ENCODE data around the gene PCDHA3. TPM values are rescaled to one million over a fixed set of nuclear protein-coding genes. Genes with fewer than 3 reads are reported as not detected.

Gene PCDHA3
- total RNA-seq, 1 experiment from 2014 or later: not detected

GRCh38 chr5:140823475-140823874, 22.6 kb downstream of the PCDHA3 start:
- Mint-ChIP-seq H3K9me3 (peaks cover 5 to 17% of the 10 kb centered on the region in 2 experiments), H3K4me1 (peaks cover 0 to 4% of the 10 kb centered on the region in 2 experiments; a peak in 2 of 4 replicates), H3K27ac (no peak overlapping the region), H3K4me3 (no peak overlapping the region), H3K27me3 (ENCODE audit: low read depth) (no peaks in the 10 kb centered on the region), H3K36me3 (ENCODE audit: insufficient read depth in 1 of 3, low read depth in 3 of 3) (peaks cover 10 to 21% (median 19%) of the 10 kb centered on the region in 3 experiments)
- Histone ChIP-seq H2BK20ac (ENCODE audit: low read depth, low read length, poor library complexity, severe bottlenecking) (no peak overlapping the region), H4K5ac (ENCODE audit: insufficient read length, low read depth, low read length) (no peak overlapping the region), H3K79me1 (ENCODE audit: insufficient read depth, low read depth, low read length, poor library complexity, severe bottlenecking) (no peaks in the 10 kb centered on the region), H3K23me2 (ENCODE audit: insufficient read length, low read depth, low read length, poor library complexity, severe bottlenecking) (peaks cover 3% of the 10 kb centered on the region), H3K27ac (ENCODE audit: insufficient read length, low read depth, low read length) (no peak overlapping the region), H2BK12ac (ENCODE audit: insufficient read length, low read depth, low read length) (no peak overlapping the region), H3K27me3 (ENCODE audit: insufficient read depth, low read length) (no peaks in the 10 kb centered on the region), H2BK15ac (ENCODE audit: low read depth, low read length) (no peak overlapping the region), H4K91ac (ENCODE audit: insufficient read length, low read depth, low read length) (no peak overlapping the region), H3K4ac (ENCODE audit: low read depth, low read length) (no peak overlapping the region), H2AFZ (ENCODE audit: low read length) (no peak overlapping the region), H3K9ac (ENCODE audit: extremely low read depth, insufficient read length, low read length) (no peak overlapping the region), H3K56ac (ENCODE audit: insufficient read length, low read depth, low read length) (no peak overlapping the region), H3K4me2 (ENCODE audit: insufficient read depth, insufficient read length, low read length) (no peak overlapping the region), H4K8ac (replicated peaks; ENCODE audit: insufficient read length, low read depth, low read length) (no peak overlapping the region), H3K14ac (ENCODE audit: insufficient read depth, low read length) (no peak overlapping the region), H3K79me2 (ENCODE audit: insufficient read depth, low read length) (no peaks in the 10 kb centered on the region), H3K9me3 (ENCODE audit: control insufficient read depth, low read depth, low read length) (no peaks in the 10 kb centered on the region), H3K23ac (ENCODE audit: insufficient read length, low read depth, low read length) (no peak overlapping the region), H2BK5ac (ENCODE audit: insufficient read length, low read length) (no peak overlapping the region), H2AK5ac (ENCODE audit: insufficient read length, low read length) (no peak overlapping the region), H2BK120ac (ENCODE audit: low read depth, low read length, poor library complexity, severe bottlenecking) (no peak overlapping the region), H4K20me1 (ENCODE audit: control insufficient read depth, insufficient read depth, insufficient read length) (no peaks in the 10 kb centered on the region), H3K18ac (ENCODE audit: insufficient read length, low read depth, low read length) (no peak overlapping the region), H3K4me1 (ENCODE audit: insufficient read depth, low read length) (no peaks in the 10 kb centered on the region), H3T11ph (ENCODE audit: low read length) (no peak overlapping the region)
- WGBS (ENCODE audit: extremely low coverage, insufficient read length, low lambda C conversion rate): no CpG with 5 or more reads among the region's 38 CpGs
- DNase-seq: no peak
- TF ChIP-seq CTCF (conservative IDR thresholded peaks at IDR 0.05): no peak
